ENCODE measurements around the gene COBLL1.

Gene COBLL1

GRCh38 chr2:164745012-164745797 lies 96.4 kb downstream of the COBLL1 start:
- Histone ChIP-seq H3K79me2 (ENCODE audit: insufficient read depth, low read depth) (no peaks in the 10 kb centered on the region), H3K27ac (no peak overlapping the region), H4K20me1 (ENCODE audit: insufficient read depth) (no peaks in the 10 kb centered on the region), H3K36me3 (ENCODE audit: insufficient read depth) (no peaks in the 10 kb centered on the region), H2AFZ (ENCODE audit: low read depth) (no peak overlapping the region), H3K4me3 (IDR thresholded peaks at IDR 0.05; ENCODE audit: insufficient read depth, low read depth, low read length) (no peak overlapping the region), H3K4me2 (no peak overlapping the region), H3K4me1 (ENCODE audit: low read depth, poor library complexity, severe bottlenecking) (peaks cover 8% of the 10 kb centered on the region), H3K9ac (no peak overlapping the region), H3K27me3 (ENCODE audit: insufficient read depth, low read depth) (no peaks in the 10 kb centered on the region)
- TF ChIP-seq CTCF (conservative IDR thresholded peaks at IDR 0.05; ENCODE audit: low read depth, low read length) = no peak

- Histone ChIP-seq H3K79me2 (ENCODE audit: insufficient read depth, low read depth) (no peaks in the 10 kb centered on the region), H3K4me2 (no peak overlapping the region), H3K27ac (no peak overlapping the region), H3K27me3 (ENCODE audit: insufficient read depth, low read depth) (no peaks in the 10 kb centered on the region), H2AFZ (ENCODE audit: low read depth) (no peak overlapping the region), H3K4me1 (ENCODE audit: low read depth, poor library complexity, severe bottlenecking) (peaks cover 19% of the 10 kb centered on the region), H3K4me3 (IDR thresholded peaks at IDR 0.05; ENCODE audit: insufficient read depth, low read depth, low read length) (no peak overlapping the region), H3K36me3 (ENCODE audit: insufficient read depth) (no peaks in the 10 kb centered on the region), H3K9ac (no peak overlapping the region), H4K20me1 (ENCODE audit: insufficient read depth) (no peaks in the 10 kb centered on the region)
- TF ChIP-seq CTCF (conservative IDR thresholded peaks at IDR 0.05; ENCODE audit: low read depth, low read length) = no peak
Observed at GRCh38 chr2:164742738-164743317, 98.8 kb downstream of the COBLL1 start.

- Histone ChIP-seq H4K20me1 (ENCODE audit: insufficient read depth) (no peaks in the 10 kb centered on the region), H3K79me2 (ENCODE audit: insufficient read depth, low read depth) (no peaks in the 10 kb centered on the region), H3K27me3 (ENCODE audit: insufficient read depth, low read depth) (no peaks in the 10 kb centered on the region), H3K4me2 (no peak overlapping the region), H3K36me3 (ENCODE audit: insufficient read depth) (no peaks in the 10 kb centered on the region), H3K27ac (no peak overlapping the region), H3K4me1 (ENCODE audit: low read depth, poor library complexity, severe bottlenecking) (peaks cover 37% of the 10 kb centered on the region), H3K9ac (no peak overlapping the region), H3K4me3 (IDR thresholded peaks at IDR 0.05; ENCODE audit: insufficient read depth, low read depth, low read length) (no peak overlapping the region), H2AFZ (ENCODE audit: low read depth) (no peak overlapping the region)
- no peak for TF ChIP-seq CTCF (conservative IDR thresholded peaks at IDR 0.05; ENCODE audit: low read depth, low read length)
Observed at GRCh38 chr2:164739966-164740365, 101.7 kb downstream of the COBLL1 start.

- Histone ChIP-seq H3K4me3 (IDR thresholded peaks at IDR 0.05; ENCODE audit: insufficient read depth, low read depth, low read length) (no peak overlapping the region), H4K20me1 (ENCODE audit: insufficient read depth) (no peaks in the 10 kb centered on the region), H2AFZ (ENCODE audit: low read depth) (no peak overlapping the region), H3K36me3 (ENCODE audit: insufficient read depth) (no peaks in the 10 kb centered on the region), H3K4me1 (ENCODE audit: low read depth, poor library complexity, severe bottlenecking) (peaks cover 50% of the 10 kb centered on the region), H3K9ac (no peak overlapping the region), H3K4me2 (no peak overlapping the region), H3K27ac (no peak overlapping the region), H3K79me2 (ENCODE audit: insufficient read depth, low read depth) (no peaks in the 10 kb centered on the region), H3K27me3 (ENCODE audit: insufficient read depth, low read depth) (no peaks in the 10 kb centered on the region)
- TF ChIP-seq CTCF (conservative IDR thresholded peaks at IDR 0.05; ENCODE audit: low read depth, low read length) = peak; percentile 96
Observed at GRCh38 chr2:164737612-164738081, 104.0 kb downstream of the COBLL1 start.

All from KMS-11 (cell line).